Small intestine (tissue), 7 donors: ENCODE results near the gene MAPK11. TPM values are rescaled to one million over a fixed set of nuclear protein-coding genes. Genes with fewer than 3 reads are reported as not detected.

Experiments used
- DNase-seq, 2 donors: peaks; one replicate each; pipeline versions ENCODE4 v3.0.0 to v3.0.0-alpha.2; 2013
- FAIRE-seq: peaks from 2 replicates; lab custom pipeline; 2012; peaks lifted over from hg19 to GRCh38; lab: Jason Lieb, UNC
- H3K27ac ChIP-seq, 3 donors: one replicate each; pipeline ENCODE4 v1.5.1; 2013; ENCODE audit warnings: low read length in 2 of 3, mild to moderate bottlenecking in 2 of 3, control low read depth in 1 of 3, inconsistent platforms in 1 of 3, low read depth in 1 of 3, moderate library complexity in 1 of 3
- H3K27me3 ChIP-seq, 3 donors: one replicate each; pipeline ENCODE4 v1.6.1; 2013; ENCODE audit warnings: low read length in 3 of 3, inconsistent platforms in 1 of 3; ENCODE audit not compliant: control insufficient read depth in 3 of 3, insufficient read depth in 3 of 3
- H3K36me3 ChIP-seq, 3 donors: one replicate each; pipeline ENCODE4 v1.6.1; 2013; ENCODE audit warnings: low read length in 3 of 3, inconsistent platforms in 1 of 3, low read depth in 1 of 3, mild to moderate bottlenecking in 1 of 3, moderate library complexity in 1 of 3; ENCODE audit not compliant: control insufficient read depth in 3 of 3, insufficient read depth in 2 of 3
- H3K4me1 ChIP-seq, 3 donors: one replicate each; pipeline ENCODE4 v1.6.1; 2013; ENCODE audit warnings: low read length in 2 of 3, inconsistent platforms in 1 of 3, low read depth in 1 of 3, mild to moderate bottlenecking in 1 of 3, moderate library complexity in 1 of 3; ENCODE audit not compliant: control insufficient read depth in 3 of 3, insufficient read depth in 2 of 3
- H3K4me3 ChIP-seq, 3 donors: one replicate each; pipeline ENCODE4 v1.5.1; 2013; ENCODE audit warnings: low read length in 3 of 3, control low read depth in 1 of 3, inconsistent platforms in 1 of 3, low read depth in 1 of 3, mild to moderate bottlenecking in 1 of 3, moderate library complexity in 1 of 3
- H3K9me3 ChIP-seq, 2 donors: one replicate each; pipeline ENCODE4 v1.6.1; 2013; ENCODE audit warnings: low read depth in 1 of 2, low read length in 1 of 2; ENCODE audit not compliant: control insufficient read depth in 2 of 2, insufficient read depth in 1 of 2
- WGBS, 3 donors: extraction: QIAGEN DNeasy Blood & Tissue Kit; methylation state at CpG; one replicate each; pipeline ENCODE4 v1.1.7; 2013; 5-methylcytosine and 5-hydroxymethylcytosine counted together
- polyA plus RNA-seq, 4 donors: library from polyadenylated mRNA; stranded (reverse) in 3 of 4; unstranded in 1 of 4; fragments of 200-250 nt in 3 of 4; fragments of 120-200 nt in 1 of 4; gene quantifications; one replicate each; pipeline versions ENCODE4 v1.2.1 to v1.2.3, GENCODE V29; 2013
- donor health status: healthy with polysubstance abuse.
- donor health status: control.
- donor health status: control.
- donor health status: Bipolar disorder and iron deficiency.
- donor health status: healthy.

The MAPK11 gene
- polyA plus RNA-seq, 4 donors = 2.2 to 7.9 (median 2.4) TPM; not detected in 1

DNA sequence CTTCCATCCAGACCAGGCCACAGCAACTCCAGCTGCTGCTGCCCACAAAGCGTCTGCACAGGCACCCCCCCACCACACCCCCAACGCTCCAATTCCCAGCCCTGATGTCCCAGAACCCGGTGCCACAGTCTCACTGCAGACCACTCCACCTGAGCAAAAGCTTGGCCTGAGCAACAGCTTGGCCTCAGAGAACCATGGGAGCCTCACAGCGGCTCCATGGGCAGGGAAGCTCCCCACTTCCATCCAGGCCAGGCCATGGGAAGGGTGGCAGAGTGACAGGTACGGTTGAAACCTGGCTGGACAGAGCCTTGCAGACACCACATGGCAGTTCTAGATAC, 24.1 kb upstream of the MAPK11 start:
- FAIRE-seq = no peak

DNA sequence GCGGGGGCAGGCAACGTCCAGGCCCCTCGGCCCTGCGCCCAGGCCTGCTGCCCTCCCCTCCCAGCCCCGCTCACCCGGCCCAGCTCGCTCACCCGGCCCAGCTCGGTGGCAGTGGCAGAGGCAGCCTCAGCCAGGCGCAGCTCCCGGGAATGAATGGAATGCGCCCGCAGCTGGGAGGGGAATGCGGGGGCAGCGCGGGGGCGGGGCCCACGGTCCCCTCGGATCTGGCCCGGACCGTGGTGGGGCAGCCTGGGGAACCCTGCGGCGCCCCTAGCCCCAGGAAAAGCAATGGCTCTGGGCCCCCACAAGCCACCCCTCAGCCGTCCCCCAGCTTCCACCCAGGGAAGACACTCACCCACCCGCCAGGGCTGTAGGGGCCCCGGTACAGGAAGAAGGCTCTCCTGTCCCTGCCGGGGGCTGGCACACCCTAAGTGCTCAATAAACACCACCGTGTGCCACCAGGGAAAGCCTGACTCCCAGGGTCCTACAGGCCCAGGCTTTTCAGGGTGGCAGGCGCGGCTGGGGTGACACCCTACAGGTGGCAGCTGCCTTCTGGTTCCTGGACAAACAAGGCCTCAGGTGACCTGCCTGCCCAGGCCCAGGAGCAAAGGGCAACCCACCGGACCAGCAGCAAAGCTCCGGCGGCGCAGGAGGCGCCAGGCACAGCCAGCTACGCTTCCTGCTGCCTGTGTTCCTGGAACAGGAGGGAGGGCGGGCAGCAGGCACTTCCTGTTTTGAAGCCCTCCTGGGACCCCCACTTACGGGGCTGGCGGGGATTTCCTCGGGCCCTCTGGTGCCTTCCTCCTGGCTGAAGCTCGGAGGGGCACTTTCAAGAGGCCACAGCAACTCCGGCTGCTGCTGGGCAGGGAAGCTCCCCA, 23.5 kb upstream of the MAPK11 start:
- H3K4me3 ChIP-seq = peak overlapping the region in 2 of 3 donors; percentile 42 to 45
- H3K27ac ChIP-seq = peak overlapping the region; percentile 86 to 97 (median 93)
- WGBS, 3 donors = 7 to 14% (median 12%) methylated on average over 29 to 42 of the region's 42 CpGs
- no peaks in the 10 kb centered on the region for H3K9me3 ChIP-seq
- FAIRE-seq = no peak
- H3K36me3 ChIP-seq = peaks cover 0 to 85% (median 2%) of the 10 kb centered on the region in 3 donors
- DNase-seq = peak; percentile 87 to 94
- H3K4me1 ChIP-seq = peaks cover 5 to 46% (median 8%) of the 10 kb centered on the region in 3 donors
- no peaks in the 10 kb centered on the region for H3K27me3 ChIP-seq

More for the DNA sequence above, 24.1 kb upstream of the MAPK11 start:
- Histone ChIP-seq H3K4me3 (no peak overlapping the region), H3K27me3 (no peaks in the 10 kb centered on the region), H3K4me1 (peaks cover 5 to 50% (median 8%) of the 10 kb centered on the region in 3 donors), H3K27ac (peak overlapping the region; percentile 86 to 97 (median 93)), H3K9me3 (no peaks in the 10 kb centered on the region), H3K36me3 (peaks cover 0 to 82% (median 2%) of the 10 kb centered on the region in 3 donors)
- WGBS, 3 donors = 24 to 37% (median 24%) methylated on average over 5 of the region's 5 CpGs
- DNase-seq = no peak

DNA sequence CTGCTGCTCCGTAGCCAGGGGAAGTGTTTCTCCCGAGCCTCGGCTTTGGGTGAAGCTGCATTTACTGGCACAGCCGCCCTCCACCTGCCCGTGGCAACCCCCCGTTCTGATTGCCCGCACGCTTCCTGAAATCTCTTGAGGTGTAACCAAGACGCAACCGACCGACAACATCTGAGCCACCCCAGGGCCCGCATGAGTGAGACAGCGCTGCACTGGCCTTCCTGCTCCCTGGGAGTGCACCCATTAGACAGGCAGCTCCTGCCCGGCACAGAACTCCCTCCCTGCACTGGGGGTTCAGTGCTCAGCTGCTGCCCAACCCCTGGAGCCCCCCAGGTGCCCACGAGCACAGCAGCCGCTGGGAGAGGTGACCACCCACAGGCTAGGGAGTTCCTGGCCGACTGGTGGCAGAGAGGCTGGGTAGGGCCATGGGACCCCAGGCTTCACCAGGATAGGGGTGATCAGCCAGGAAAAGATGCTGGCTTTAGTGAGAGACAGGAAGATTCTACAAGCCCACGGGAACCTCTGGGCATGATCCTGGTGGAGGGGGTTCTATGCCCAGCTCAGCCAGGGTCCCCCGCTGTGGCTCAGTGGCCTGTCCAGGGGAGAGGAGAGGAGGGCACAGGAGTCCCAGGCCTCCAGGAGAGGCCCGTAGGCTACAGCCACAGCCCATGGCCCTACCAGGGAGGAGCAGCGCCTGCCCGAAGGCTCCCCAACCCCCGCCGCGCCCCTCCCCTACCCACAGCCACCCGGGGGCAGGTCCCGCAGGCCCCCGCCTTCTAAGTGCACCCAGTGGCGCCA, 22.7 kb upstream of the MAPK11 start:
- no peaks in the 10 kb centered on the region for H3K9me3 ChIP-seq
- H3K27ac ChIP-seq = peak overlapping the region; percentile 34 to 97 (median 93)
- FAIRE-seq = no peak
- no peak for DNase-seq
- 45 to 68% (median 52%) methylated on average over 21 to 29 of the region's 29 CpGs for WGBS, 3 donors
- H3K4me1 ChIP-seq = peaks cover 5 to 38% (median 6%) of the 10 kb centered on the region in 3 donors
- peak overlapping the region in 2 of 3 donors; percentile 42 to 45 for H3K4me3 ChIP-seq
- H3K27me3 ChIP-seq = no peaks in the 10 kb centered on the region
- peaks cover 2 to 87% (median 3%) of the 10 kb centered on the region in 3 donors for H3K36me3 ChIP-seq

- peaks cover 3 to 89% (median 8%) of the 10 kb centered on the region in 3 donors for H3K36me3 ChIP-seq
- no peak overlapping the region for H3K27ac ChIP-seq
- 90 to 91% (median 90%) methylated on average over 35 to 37 of the region's 37 CpGs for WGBS, 3 donors
- no peaks in the 10 kb centered on the region for H3K27me3 ChIP-seq
- H3K9me3 ChIP-seq = no peaks in the 10 kb centered on the region
- FAIRE-seq = no peak
- no peak for DNase-seq
- no peak overlapping the region for H3K4me3 ChIP-seq
- H3K4me1 ChIP-seq = peaks cover 0 to 22% (median 3%) of the 10 kb centered on the region in 3 donors
Measured at GRCh38 chr22:50289942-50290630, 19.9 kb upstream of the MAPK11 start.

DNA sequence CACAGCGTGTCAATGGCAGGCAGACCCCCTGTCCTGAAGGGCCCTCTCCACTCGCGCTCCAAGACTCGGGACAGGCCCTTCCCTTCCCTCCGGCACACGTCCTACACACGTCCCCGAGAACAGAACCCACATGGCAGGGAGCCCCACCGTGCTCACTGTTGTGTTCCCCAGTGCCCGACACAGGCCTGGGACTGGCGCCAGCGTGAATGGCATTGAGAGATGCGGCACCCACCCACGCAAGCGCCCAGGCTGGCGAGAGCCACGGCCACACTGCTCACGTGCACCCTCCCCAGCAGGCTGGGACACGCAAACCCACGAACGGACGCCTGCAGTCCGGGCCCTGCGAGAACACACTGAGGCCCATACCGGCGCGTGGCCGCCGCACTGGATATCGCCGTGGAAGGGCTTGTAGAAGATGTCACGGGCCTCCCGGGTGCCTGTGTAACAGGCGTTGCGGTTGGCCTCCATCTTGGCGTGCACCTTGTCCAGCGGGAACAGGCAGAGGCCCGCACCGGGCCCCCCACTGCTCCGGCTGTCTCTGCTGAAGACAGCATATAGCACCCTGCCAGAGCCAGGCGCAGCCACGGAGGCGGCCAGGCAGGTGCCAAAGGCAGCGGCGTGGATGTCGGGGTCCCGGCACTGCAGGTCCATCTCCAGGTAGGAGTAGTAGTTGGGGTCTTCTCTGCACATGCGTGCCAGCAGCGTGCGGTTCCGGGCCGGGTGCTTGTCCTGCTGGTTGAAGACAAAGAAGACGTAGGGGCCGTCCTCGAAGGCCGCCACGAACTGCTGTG, 19.2 kb upstream of the MAPK11 start:
- Histone ChIP-seq H3K9me3 (no peaks in the 10 kb centered on the region), H3K36me3 (peaks cover 6 to 87% (median 8%) of the 10 kb centered on the region in 3 donors), H3K4me3 (no peak overlapping the region), H3K27ac (no peak overlapping the region), H3K4me1 (peaks cover 0 to 16% (median 3%) of the 10 kb centered on the region in 3 donors), H3K27me3 (no peaks in the 10 kb centered on the region)
- FAIRE-seq = no peak
- WGBS, 3 donors = 94 to 96% (median 95%) methylated on average over 54 to 57 of the region's 57 CpGs
- DNase-seq = no peak

DNA sequence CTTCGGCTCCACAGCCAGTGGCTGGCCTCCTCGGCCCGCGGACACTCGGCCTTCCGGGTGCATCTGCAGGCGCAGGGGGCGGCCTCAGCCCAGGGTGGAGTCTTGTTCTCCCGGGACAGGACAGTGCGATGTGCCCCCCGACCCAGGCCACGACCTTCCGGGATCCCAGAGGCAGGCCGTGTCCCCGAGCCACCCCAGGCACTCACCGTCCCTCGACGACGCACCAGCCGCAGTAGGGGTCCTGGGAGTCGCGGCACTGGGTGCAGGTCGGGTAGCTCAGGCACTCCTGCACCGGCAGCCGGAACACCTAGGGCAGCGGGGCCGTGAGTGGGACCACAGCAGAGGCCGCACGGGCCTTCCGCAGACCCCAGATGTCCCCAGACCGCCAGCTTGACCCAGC, 17.6 kb upstream of the MAPK11 start:
- Histone ChIP-seq H3K27ac (no peak overlapping the region), H3K27me3 (no peaks in the 10 kb centered on the region), H3K36me3 (peaks cover 9 to 92% (median 13%) of the 10 kb centered on the region in 3 donors), H3K4me1 (peaks cover 0 to 9% (median 0%) of the 10 kb centered on the region in 3 donors), H3K9me3 (no peaks in the 10 kb centered on the region), H3K4me3 (no peak overlapping the region)
- WGBS, 3 donors = 94 to 95% (median 95%) methylated on average over 24 to 31 of the region's 31 CpGs
- FAIRE-seq (no peak), DNase-seq (no peak)

DNA sequence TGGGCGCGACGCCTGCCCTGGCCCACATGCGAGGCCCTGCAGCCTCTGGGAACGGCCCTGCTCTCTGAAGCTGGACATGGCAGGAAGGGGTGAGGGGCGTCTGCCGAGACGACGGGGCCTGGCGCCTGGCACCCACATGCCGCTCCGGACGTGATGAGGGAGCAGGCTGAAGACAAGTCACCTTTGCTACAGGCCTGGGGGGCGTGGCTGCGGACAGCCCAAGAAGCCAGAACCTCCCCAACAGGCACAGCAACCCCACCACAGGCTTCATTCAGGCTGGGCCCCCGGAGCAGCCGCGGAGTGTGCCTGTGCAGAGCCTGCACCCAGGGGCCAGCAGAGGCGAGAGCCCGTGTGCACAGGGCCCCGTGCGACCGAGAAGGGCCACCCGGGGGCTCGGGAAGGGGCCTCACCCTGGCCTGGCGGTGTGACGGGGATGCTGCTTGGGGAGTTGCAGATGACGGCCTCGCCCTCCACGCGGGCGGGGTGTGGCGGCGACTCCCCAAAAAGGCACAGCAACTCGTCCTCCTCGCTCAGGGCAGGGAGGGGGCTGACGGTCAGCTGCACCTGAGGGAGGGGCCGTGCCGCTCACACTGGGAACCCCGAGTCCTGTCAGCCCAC, 16.6 kb upstream of the MAPK11 start:
- no peak overlapping the region for H3K27ac ChIP-seq

More for the DNA sequence above, 16.6 kb upstream of the MAPK11 start:
- Histone ChIP-seq H3K4me3 (no peak overlapping the region), H3K9me3 (no peaks in the 10 kb centered on the region), H3K36me3 (peaks cover 10 to 94% (median 13%) of the 10 kb centered on the region in 3 donors), H3K4me1 (peaks cover 0 to 11% (median 0%) of the 10 kb centered on the region in 3 donors), H3K27me3 (no peaks in the 10 kb centered on the region)
- 85 to 89% (median 88%) methylated on average over 37 to 40 of the region's 40 CpGs for WGBS, 3 donors
- FAIRE-seq (no peak), DNase-seq (no peak)
